GM19438 (cell line): ENCODE measurements around the gene STMP1.
"Not testable (repeated sequence)": the region's sequence is repeated elsewhere in the genome, so short reads cannot be mapped to it uniquely, and the experiment has no call there.

Source experiments
- ATAC-seq: cut with Tn5 transposase; IDR thresholded peaks from one replicate; pipeline ENCODE4 v1.9.1; 2021; ENCODE audit warnings: low read depth; ENCODE audit not compliant: unreplicated experiment

STMP1 gene

DNA sequence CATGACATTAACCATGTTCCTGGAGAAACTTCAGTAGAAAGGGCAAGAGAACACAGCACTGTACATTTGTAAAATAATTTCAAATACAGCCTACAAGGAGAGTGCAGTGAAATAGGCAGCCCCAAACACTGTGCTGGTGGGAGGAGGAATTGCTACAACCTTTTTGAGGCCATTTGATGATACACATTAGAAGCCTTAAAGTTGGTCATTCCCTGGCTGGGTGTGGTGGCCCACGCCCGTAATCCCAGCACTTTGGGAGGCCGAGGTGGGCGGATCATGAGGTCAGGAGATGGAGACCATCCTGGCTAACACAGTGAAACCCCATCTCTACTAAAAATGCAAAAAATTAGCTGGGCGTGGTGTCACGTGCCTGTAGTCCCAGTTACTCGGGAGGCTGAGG lies 30.3 kb downstream of the STMP1 start:
- ATAC-seq: not testable (repeated sequence)

DNA sequence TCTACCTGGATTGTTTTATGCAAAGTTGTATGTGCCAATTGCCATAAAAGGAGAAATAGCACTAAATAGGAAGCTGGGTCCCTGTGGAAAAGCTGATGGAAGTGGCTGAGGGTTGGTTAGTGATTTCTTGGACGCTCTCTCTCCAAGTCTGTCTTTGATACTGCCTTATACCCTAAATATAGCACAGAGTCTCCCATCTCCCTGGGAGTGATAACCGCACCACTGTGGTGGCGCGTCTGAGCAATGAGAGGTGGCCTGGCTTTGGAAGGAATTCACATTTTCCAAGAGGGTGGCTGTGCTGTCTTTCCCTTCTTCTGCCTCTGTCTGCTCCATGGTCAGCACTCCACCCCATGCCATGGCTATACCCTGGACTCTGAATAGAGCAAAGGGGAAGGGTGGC lies 31.2 kb downstream of the STMP1 start:
- ATAC-seq: no peak

DNA sequence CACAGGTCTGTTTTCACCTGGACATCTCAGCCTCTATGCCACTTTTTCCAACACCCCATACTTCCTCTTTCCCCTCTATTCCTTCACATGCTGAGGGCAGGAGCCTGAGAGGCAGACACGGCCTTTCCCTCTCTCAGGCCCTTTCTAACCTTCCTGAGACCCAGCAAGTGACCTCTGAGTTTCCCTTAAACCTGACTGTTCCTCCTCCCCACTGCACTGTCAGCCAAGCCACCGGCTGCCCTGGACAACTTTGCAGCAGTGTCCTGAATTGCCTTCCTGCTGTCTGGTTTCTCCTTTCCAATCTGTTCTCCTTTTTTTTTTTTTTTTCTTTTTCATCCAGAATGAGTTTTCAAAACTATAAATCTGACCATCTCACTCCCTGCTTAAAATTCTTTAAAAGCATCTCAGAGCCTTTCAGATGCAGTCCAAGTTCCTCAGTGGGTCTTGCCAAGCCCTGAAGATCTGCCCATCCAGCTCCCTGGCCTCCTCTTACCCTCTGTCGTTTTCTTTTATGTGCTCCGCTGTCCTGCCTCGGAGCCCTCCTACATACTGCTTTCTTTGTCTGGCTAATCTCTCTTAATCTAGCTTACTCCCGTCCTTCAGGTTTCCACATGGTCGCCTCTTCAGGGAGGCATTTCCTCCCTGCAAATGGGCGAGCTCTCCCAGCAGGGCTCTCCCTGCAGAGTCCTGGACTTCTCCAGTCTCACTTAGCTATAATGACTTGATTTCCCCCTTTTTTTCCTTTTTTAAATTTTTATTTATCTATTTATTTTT lies 35.1 kb downstream of the STMP1 start:
- ATAC-seq: no peak

DNA sequence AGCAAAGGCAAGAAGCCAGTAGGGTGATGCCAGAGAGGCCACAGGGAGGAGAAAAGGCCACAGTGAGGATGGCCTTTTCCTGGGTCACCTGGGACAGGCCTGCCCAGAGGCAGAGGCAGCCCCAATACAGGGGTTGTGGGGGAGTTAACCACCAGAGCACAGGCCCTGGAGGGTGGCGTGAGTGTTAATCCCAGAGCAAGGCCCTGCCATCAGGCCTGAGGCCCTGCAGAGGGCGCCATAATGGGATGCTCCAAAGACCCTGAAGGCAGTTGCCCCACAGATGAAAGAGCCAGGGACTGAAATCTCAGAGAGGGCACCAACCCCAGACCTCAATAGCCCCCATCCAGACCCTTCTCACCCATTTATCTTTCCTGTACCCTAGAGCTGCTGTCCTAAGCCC lies 41.8 kb downstream of the STMP1 start:
- no peak for ATAC-seq

DNA sequence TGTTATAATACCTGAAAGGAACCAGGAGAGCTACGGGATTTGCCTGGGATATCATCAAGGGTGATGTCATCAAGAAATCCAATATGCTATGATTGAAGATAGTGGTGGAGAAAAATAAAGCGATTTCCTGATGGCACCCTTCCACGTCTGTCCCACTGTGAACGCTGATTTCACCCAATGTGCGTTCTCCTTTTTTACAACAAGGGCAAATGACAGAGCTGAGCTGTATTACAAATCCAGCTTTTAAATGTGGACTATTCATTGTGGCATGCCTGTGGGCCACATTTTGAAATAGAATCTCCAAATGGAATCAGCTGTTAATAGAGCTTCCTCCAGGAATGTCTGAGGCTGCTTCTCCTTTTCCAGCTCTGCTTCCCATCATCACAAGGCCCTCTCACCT lies 42.4 kb downstream of the STMP1 start:
- ATAC-seq: no peak

DNA sequence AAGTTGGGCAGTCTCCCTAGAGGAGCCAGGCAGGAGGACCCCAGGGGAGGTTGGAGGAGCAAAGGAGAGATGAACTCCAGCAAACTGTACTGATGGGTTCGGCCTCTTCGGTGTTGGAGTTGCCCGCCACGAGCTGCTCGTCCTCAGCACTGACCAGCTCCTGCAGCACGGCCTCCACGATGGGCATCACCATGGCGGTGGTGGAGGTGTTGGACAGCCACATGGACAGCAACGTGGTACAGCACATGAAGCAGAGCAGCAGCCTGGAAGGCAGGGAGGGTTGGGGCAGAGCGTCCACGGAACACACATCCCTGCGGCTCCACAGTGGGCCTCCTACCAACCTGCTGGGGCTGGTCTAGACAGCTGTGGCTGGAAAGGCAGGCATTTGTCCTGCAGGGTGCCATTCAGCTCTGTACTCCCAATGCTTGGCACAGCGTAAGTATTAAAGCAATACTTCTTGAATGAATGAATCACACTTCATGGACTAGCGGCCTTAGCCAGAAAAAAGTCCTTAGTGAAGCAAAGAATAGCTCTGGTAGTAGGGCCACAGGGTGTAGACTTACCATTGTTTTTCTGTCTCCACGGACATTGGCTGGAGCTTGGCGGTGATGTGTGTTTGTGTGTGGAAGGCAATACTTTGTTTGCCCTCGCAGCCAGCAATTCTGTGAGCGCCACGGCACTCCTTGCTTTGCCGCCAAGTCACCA lies 43.9 kb downstream of the STMP1 start:
- no peak for ATAC-seq

DNA sequence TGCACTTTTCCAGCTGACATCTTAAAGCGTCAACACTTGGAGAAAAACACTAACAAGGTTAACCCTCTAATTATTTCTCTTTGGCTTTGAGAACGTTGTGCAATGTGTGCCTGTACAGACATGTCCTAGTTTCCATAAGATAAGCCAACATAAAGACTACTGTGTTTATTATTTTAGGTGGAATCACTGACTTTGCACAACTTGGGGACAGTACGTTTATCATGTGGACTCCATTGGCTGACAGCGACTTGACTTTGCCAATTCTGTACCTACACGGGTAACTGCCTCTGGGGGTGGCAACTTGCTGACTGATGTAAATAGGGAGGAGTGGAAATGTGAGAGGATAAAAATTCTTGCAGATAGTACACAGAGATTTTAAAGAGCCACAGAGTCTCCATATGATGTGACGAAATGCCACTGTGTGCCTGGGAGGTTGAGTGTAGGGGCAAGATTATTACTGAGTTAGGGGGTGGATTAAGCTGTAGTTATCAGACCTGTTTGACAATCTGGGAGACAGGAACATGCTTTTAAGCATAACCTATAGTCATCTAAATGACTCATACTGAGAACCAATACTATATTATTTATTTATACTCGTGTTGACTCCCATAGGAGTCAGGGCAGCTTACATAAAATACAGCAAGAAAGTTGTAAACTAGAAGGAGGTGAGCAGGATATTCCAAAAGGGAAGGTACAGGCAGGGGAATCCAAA lies 44.7 kb downstream of the STMP1 start:
- ATAC-seq: no peak

DNA sequence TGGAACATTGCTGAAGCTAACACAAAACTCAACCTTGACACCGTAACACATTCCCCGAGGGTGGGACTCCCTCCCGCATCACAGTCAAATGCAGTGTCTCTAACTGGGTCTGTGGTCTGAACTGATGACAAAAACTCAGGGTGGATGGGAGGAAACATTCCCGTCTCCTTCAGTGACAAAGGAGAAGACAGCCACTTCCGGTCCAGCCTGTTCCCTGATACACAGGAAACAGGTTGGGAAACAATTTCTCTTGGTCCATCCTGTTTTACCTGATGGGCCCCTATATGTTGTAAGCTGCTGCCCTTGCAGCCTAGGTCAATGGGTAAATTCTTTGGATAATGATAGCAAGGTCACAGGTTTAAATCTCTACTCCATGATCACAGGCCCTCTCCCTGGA lies 45.3 kb downstream of the STMP1 start:
- ATAC-seq: no peak

DNA sequence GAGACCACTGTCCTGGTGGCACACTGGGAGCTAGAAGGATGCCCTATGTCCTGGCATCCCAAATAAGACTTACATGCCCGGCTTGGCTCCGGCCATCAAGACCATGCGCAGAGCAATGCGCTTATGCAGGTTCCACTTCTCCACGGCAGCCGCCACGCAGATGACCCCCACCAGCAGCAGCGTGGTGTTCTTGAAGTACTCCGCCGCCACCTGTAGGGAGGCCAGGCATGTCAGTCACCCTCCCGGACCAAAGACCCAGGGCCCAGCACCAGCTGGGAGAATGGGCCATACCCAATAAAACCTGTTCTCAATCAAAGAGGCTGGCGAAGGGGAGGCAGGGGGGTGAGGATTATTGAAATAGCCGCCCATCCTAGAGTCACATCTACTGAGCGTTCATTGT lies 45.7 kb downstream of the STMP1 start:
- ATAC-seq: no peak

DNA sequence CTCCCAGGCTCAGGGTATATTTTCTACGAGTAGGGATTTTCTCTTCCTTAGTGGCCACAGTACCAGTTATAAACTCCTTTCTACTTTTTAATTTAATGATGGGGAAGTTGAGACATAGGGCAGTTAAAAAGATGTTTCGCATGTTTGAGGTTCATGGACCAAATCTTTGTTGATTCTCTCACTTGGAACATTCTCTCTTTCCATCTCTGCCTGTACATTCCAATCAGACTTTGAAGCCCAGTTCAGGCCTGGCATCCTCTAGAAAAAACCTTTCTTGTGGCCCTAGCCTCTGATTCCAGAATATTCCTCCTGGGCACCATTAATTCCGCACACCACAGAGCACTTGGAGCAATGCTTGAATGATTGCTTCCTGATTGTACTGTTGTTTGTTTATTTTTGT lies 47.2 kb downstream of the STMP1 start:
- no peak for ATAC-seq

DNA sequence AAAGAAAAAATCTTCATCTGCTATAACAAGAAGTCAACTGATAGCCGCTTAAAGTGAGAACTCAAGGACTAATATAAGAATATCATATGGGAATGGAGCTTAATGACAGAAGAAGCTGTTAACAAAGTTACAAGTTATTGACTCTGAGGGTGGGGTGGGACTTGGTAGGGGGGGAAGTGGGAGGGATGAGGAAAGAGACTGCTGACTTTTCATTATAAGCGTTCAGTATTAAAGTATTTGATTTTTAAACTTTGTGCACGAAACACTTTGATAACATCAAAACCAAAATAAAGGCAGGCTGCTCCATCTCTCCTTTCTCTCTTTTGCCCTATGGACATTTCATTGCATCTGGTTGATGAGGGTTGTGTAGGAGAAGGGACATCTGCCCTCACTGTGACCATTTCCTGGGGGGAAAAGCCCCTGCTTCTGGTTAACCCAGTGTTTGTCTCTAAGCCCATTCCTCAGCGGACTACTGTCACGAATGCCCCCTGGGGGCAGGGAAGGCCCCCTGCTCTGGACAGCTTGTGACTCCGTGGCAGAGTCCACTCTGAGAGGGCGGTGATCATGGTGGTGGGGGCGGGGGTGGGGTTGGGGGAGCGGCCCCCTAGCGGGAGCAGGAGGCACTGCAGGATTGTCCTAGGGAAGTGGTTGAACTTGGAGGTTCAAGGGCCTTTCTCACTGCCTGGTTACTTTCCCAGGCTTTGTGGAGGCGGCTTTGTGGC lies 48.3 kb downstream of the STMP1 start:
- no peak for ATAC-seq

DNA sequence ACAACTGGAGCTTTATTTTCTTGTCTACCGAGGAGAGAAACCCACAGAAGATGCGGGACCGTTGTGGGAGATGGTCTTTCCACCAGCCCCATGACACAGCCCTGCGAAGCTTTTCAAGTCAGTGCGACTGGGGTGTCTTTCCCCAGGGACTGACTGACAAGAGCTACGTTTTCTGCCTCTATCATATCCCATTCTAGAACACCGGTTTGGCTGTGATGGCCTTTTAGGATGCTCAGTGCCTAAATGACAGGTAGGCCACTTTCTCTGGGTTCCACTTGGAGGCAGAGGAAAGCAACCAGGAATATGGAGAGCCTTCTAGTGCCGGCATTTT lies 48.8 kb downstream of the STMP1 start:
- no peak for ATAC-seq

DNA sequence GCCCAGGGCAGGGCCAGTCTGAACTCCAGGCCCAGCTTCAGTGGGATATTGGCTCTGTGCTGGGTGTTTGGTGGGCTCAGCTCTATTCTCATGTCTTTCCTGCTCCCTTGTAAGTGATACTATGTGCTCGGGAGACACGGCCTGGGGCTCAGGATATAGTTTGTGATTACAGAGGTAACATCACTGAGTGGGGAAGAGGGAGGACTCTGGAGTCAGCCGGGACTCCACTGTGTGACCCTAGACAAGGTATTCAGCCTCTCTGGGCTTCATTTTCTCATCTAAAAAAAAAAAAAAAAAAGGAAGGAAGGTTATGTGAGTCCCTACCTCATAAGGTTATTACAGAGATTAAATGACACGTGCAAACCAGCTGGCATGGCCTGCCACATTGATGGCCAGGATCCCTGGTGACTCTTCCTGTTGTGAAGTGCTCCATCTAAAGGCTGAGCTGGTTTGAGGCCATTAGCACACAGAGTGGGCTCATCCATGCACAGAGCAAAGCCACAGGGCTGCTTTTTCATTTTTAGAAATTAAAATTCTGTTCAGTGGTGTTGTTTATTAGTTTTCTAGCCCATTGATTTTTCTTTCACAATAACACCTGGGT lies 50.0 kb downstream of the STMP1 start:
- no peak for ATAC-seq

DNA sequence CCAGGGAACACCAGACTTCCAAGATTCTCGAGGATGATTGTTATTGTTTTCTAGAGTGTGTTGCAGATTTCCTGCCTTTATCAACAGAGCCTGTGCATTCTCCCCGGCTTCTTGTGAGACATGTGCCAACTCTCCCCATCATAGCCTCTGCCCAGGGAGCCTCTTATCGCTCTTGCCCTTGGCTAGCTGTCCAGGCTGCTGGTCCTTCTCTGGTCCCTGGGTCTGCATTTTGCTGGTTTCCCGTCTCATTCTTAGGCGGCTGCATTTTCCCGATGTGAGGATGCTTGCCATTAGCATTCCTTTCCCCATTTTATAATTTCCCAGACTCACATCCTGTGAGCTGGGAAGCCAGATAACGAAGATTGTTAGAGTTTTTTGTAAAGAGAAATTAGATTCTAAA lies 50.5 kb downstream of the STMP1 start:
- ATAC-seq: no peak

DNA sequence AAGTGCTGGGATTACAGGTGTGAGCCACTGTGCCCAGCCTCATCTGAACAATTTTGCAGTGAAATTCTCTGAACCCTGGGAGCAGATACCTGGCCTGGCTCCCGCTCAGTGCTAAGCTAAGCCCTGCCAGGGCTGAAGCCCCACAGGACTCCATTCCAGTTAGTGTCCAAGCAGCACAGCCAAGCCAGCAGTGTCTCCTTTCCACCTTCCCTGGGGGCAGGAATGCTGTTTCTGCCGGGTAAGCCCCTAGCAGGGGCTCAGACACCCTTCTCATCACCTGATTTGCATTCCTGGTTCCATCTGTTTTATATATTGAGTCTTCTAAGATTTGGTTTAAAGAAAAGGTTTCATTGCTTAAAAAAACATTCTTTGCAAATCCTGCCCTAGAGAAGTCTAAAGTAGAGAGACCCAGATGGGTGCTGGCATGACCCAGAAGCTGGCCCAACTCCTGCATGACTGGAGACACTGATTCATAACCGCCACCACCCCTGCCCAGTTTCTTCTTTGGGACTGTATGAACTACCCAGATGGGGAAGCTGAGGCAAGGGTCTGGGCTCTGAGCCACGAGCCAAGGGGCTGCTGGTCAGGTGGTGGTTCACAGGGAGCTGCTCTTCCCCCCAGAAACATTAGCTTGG lies 51.6 kb downstream of the STMP1 start:
- ATAC-seq: no peak

DNA sequence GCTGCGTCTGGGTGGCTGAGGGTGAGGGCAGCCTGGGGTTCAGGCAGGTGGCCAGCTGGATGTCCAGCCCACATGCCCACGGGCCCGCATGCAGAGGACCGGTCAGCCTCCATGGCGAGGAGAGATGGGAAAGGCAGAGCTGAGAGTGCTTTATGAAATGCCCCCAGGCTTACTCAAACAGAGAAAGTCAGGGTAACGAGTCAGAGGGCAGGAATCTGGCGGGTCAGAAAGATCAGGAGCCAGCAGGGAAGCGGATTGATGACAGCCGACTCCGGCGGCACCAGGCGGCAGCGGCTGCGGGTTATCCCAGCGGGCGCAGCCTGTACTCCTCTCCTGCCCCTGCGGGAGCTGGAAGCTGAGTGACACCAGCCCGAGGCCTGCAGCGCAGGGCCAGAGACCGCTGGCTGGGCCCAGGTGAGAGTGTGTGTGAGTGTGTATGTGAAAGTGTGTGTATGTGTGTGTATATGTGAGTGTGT lies 52.3 kb downstream of the STMP1 start:
- no peak for ATAC-seq

DNA sequence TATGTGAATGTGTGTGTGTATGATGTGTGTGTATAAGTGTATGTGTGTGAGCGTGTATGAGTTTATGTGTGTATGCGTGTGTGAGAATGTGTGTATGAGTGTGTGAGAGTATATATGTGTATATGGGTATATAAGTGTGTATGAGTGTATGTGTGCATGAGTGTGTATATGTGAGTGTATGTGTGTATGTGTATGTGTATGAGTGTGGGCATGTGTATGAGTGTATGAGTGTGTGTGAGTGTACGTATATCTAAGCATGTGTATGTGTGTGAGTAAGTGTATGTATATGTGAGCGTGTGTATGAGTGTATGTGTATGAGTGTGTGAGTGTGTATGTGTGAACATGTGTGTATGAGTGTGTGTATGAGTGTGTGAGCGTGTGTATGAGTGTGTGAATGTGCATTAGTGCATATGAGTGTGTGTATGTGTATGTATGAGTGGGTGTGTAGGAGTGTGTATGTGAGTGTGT lies 52.8 kb downstream of the STMP1 start:
- no peak for ATAC-seq

DNA sequence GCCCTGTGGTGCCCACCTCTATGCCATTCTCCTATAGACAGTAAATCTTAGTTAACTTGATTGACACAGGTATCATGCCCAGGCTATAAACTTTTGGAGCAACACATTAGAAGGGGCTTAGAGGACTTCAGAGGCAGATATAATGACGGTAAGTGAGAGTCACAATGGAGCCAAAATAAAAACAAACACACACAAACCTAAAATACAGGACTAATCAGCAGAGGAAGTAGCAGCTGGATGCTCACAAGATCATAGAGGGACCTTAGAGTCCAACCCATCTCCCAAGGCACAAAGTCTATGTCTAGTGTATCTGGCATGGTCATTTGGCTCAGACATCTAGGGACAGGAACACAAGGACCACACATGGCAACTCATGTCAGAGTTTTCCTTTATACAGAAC lies 53.4 kb downstream of the STMP1 start:
- no peak for ATAC-seq

DNA sequence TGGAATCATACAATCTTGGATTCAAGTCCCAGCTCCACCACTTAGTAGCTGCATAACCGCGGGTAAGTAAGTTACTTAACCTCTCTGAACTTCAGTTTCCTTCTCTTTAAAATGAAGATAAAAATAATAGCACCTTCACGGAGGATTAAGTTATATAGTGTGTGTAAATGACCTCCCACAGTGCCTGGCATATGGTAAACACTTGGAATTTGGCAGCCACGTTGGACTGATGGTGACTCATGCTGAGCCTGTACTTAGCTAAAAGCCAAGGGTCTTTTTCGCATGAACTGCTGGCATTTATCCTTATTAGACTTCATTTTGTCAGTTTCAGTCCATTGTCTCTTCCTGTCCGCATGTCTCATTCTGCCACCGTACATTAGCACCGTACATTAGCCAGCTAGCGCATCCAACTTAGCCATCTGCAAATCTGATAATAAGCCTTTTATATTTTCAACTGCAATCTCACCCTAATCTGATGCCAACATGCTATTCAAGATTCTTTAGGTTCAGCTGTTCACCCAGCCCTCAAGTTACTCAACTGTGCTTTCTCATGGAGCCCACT lies 54.4 kb downstream of the STMP1 start:
- no peak for ATAC-seq

DNA sequence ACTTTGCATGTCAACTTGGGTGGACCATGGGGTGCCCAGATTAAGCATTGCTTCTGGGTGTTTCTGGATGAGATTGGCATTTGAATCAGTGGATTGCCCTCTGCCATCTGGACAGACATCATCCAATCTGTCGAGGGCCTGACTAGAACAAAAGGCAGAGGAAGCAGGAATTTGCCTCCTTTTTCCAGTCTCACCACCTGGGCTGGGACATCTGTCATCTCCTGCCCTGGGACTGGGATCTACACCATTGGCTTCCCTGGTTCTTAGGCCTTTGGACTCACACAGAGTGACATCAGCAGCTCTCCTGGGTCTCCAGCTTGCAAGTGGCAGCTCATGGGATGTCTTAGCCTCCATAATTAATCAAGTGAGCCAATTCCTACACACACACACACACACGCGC lies 55.4 kb downstream of the STMP1 start:
- no peak for ATAC-seq
